ENCODE results near the gene AFP.

Gene AFP

GRCh38 chr4:73470728-73471127 lies 34.7 kb downstream of the AFP start:
- no peak for DNase-seq

DNA sequence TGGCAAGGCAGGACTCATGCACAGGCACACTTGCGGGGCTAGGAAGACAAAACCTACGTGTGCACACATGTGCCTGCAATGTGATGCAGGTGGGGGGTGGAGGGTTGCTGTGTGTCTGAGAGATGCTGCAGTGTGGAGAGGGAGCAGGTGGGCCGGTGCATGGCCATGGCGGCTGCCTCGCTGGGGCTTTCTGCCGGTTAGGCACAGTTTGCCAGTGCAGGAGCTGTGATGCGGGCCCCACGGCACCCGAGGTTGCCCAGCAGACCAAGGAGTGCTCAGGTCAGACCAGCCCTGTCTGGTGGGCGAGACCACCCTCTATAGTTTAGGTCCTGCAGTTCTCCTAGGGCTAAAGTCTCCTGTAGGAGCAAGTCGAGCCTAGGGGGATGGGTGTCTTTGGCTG lies 41.2 kb downstream of the AFP start:
- DNase-seq = no peak

- DNase-seq = no peak
These were observed 43.3 kb downstream of the AFP start for GRCh38 chr4:73479323-73479722.

DNA sequence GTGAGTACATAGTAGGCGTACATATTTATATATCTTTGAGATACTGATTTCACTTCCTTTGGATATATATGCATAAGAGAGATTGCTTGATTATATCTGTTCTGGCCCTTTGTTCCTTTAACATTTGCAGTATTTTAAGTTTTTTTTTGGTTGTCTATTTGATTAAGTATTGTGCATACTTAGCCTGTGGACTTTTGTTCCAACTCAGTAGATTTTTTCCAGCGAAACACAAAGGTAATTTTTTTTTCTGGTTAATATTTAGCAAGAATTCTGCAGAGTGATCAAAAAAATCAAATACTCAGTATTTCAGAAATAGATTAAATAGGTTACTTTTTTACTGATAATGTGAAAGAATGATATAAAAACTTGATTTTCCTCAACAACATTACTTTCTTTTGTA lies 45.3 kb downstream of the AFP start, which contains the start of gene AFM:
Gene AFM (plus strand): TSS at position 388 of the 400 bp plus-strand sequence. CDS start 31 bp downstream, outside the sequence.
- DNase-seq = no peak

DNA sequence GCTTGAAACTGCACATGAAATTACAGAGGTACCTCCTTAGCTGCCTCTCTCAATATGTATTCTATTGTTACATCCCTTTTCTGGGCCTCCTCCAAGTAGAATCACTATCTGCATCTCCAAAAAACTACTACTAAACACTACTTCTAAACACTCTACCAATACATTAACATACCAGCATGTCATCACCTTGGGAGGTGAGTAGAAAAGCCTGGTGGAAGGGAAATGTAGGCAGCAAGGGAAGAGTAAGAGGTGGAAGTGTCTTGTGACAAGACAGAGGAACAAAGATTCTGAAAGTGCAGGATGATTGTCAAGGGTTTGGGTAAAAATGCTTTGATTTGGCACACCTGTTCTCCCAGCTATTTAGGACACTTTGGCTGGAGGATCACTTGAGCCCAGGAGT lies 49.1 kb downstream of the AFP start:
- no peak for DNase-seq

GRCh38 chr4:73485596-73485995 lies 49.6 kb downstream of the AFP start:
- no peak for DNase-seq

- no peak for DNase-seq
These were observed 50.5 kb downstream of the AFP start for GRCh38 chr4:73486497-73486896.

GRCh38 chr4:73487233-73487632 lies 51.2 kb downstream of the AFP start:
- no peak for DNase-seq

DNA sequence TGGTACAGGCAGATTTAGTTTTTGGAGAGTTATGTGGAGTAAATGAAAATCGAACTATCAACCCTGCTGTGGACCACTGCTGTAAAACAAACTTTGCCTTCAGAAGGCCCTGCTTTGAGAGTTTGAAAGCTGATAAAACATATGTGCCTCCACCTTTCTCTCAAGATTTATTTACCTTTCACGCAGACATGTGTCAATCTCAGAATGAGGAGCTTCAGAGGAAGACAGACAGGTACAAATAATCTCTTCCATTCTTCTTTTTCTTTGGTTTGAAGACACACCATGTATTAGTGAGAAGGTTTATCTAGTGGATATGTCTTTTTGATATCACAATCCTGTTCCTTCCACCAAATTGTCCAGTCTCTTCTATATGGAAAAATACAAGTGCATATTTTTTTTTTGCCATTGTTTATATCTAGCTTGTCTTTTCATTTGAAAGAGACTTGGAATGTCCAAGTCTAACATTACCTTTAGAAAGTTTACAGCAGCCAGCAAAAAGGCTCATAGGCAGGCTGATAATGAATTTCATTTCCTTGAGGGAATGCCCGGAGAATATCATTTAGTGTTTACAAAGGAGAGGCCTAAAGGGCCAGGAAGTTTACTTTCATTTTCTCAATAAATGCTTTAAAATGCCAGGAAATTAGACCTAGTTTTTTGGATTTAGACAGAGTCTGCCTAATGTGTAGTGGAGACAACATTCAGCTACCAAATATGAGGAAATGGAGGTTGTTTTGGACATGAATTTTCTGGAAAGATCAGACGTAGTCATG lies 64.2 kb downstream of the AFP start:
- DNase-seq = no peak

- no peak for DNase-seq
These were observed 65.7 kb downstream of the AFP start for GRCh38 chr4:73501664-73502265.

DNA sequence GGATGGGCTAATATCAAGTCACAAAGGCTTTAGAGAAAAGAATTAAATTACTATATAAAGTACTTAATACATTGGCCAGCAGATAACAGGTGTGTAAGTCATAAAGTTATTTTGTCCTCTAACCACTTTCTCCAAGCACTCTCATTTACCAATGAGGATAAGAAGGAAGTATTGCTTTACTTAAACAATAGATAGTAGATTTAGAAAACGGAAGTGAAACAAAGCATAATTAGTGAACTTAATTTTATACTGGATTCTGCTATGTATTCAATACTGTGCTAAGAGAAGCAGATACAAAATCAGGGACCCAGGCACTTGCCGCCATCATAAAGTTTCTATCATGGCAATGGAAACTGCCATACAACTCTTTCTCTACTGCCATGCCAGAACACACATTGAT lies 69.5 kb downstream of the AFP start:
- no peak for DNase-seq
